ENCODE measurements around the gene IL13.

IL13 gene

GRCh38 chr5:132641241-132641723 is 16.7 kb upstream of the IL13 start:
- CTCF ChIA-PET = interaction anchor here (0.5 kb wide), 1 partner anchor 9 kb away, joined by 3 read pairs; no protein-coding TSS in a partner anchor
- DNase-seq (ENCODE audit: low spot score) = no peak

DNA sequence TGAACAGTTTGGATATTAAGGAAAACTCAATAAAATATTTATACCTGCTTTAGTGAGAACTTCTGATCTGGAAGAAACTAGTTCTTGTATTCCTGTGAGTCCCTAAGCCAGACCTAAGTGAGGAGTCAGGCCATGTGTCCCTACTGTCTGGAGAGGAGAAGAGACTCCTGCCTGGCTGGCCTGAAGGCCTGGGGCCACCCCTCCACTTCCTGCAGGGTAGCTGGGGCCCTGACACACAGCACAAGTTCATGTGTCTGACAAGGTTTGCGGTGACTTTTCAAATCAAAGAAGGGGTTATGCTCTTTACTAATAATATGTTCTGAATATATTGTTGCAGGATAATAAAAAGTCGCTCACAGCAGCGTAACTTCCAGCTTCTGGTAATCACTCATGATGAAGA is 16.1 kb upstream of the IL13 start:
- DNase-seq (ENCODE audit: low spot score) = no peak
- TF ChIP-seq, protein P1, sequence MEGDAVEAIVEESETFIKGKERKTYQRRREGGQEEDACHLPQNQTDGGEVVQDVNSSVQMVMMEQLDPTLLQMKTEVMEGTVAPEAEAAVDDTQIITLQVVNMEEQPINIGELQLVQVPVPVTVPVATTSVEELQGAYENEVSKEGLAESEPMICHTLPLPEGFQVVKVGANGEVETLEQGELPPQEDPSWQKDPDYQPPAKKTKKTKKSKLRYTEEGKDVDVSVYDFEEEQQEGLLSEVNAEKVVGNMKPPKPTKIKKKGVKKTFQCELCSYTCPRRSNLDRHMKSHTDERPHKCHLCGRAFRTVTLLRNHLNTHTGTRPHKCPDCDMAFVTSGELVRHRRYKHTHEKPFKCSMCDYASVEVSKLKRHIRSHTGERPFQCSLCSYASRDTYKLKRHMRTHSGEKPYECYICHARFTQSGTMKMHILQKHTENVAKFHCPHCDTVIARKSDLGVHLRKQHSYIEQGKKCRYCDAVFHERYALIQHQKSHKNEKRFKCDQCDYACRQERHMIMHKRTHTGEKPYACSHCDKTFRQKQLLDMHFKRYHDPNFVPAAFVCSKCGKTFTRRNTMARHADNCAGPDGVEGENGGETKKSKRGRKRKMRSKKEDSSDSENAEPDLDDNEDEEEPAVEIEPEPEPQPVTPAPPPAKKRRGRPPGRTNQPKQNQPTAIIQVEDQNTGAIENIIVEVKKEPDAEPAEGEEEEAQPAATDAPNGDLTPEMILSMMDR (conservative IDR thresholded peaks at IDR 0.05; ENCODE audit: low read depth) = no peak
- ChIA-PET CTCF (interaction anchor here (0.5 kb wide), 1 partner anchor 9 kb away, joined by 3 read pairs; no protein-coding TSS in a partner anchor), POLR2A (ENCODE audit: low non-redundant PET) (no interaction called here)
- no peak overlapping the region for H3K27ac ChIP-seq

More at GRCh38 chr5:132641241-132641723, 16.7 kb upstream of the IL13 start:
- TF ChIP-seq, protein P1 (conservative IDR thresholded peaks at IDR 0.05; ENCODE audit: low read depth) = no peak
- POLR2A ChIA-PET (ENCODE audit: low non-redundant PET) = no interaction called here
- H3K27ac ChIP-seq = no peak overlapping the region

- POLR2A ChIA-PET (ENCODE audit: low non-redundant PET) = interaction anchor here (0.6 kb wide), 1 partner anchor 547 kb away, joined by 3 read pairs; no protein-coding TSS in a partner anchor
- DNase-seq (ENCODE audit: low spot score) = no peak
- no peak overlapping the region for H3K27ac ChIP-seq
- TF ChIP-seq, protein P1 (conservative IDR thresholded peaks at IDR 0.05; ENCODE audit: low read depth) = no peak
- CTCF ChIA-PET = interaction anchor here (0.5 to 1.1 kb wide), 4 partner anchors 20 to 267 kb away, joined by 3 to 6 read pairs (median 4); no protein-coding TSS in a partner anchor
Observed at GRCh38 chr5:132644177-132644576, 13.8 kb upstream of the IL13 start.

DNA sequence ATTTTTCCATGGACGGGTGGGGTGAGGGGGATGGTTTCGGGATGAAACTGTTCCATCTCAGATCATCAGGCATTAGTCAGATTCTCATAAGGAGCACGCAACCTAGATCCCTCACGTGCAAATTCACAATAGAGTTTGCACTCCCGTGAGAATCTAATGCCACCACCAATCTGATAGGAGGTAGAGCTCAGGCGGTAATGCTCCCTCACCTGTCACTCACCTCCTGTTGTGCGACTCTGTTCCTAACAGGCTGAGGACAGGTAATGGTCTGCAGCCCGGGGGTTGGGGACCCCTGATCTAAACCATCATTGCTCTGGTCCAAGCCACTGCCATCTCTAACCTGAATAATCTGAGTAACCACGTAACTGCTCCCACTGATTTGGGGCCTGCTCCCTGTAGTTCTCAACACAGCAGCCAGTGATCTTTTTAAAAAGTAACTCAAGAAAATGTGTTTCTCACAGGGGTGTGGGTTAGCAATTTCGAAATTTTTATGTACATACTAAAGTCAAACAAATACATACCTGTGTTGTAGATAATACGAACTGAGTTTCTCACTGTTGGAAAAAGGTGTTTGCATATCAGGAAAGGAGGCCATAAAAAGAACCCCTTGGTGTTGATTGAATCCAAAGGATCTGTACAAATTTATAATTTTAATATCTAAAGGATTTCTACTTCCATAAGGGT is 11.2 kb upstream of the IL13 start:
- no peak overlapping the region for H3K27ac ChIP-seq
- CTCF ChIA-PET = no interaction called here
- TF ChIP-seq, protein P1 (conservative IDR thresholded peaks at IDR 0.05; ENCODE audit: low read depth) = no peak
- POLR2A ChIA-PET (ENCODE audit: low non-redundant PET) = interaction anchor here (0.6 kb wide), 1 partner anchor 183 kb away, joined by 3 read pairs; no protein-coding TSS in a partner anchor
- no peak for DNase-seq (ENCODE audit: low spot score)

DNA sequence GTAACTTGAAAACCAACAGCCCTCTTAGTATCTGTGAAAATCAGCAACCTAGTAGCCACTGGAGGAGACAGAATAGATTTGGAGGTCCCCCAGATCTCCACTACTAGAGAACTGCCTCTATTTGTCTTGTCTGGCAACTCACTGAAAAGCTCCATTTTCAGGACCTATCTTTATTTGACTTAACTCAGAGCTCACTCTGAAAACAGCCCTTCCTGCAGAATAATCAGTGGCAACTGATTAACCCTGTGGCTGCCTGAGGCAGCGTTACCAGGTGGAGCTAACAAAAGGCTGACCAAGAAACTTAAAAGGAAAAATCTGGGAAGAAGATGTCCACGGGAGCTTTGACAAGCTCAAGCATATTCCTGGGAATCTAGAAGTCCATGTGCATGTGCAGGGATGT is 10.5 kb upstream of the IL13 start:
- CTCF ChIA-PET = no interaction called here
- POLR2A ChIA-PET (ENCODE audit: low non-redundant PET) = no interaction called here
- no peak for DNase-seq (ENCODE audit: low spot score)
- H3K27ac ChIP-seq = no peak overlapping the region
- TF ChIP-seq, protein P1 (conservative IDR thresholded peaks at IDR 0.05; ENCODE audit: low read depth) = no peak

DNA sequence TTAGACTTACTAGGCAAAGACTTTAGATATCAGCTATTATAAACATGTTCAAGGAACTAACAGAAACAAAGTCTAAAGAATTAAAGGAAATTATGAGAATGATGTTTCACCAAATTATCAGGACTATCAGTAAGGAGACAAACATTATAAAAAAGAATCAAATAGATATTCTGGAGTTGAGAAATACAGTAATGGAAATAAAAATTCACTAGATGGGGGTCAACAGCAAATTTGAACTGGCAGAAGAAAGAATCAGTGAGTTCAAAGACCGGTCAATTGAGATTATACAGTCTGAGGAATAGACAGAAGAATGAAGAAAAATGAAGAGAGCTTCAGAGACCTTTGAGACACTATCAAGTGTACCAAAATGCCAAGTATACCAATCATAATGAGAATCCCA is 9.6 kb upstream of the IL13 start:
- ChIA-PET POLR2A (ENCODE audit: low non-redundant PET) (no interaction called here), CTCF (no interaction called here)
- no peak overlapping the region for H3K27ac ChIP-seq
- DNase-seq (ENCODE audit: low spot score) = no peak
- TF ChIP-seq, protein P1 (conservative IDR thresholded peaks at IDR 0.05; ENCODE audit: low read depth) = no peak

All from RWPE1 (cell line).